Bone marrow (tissue), 2 donors: ENCODE results near the gene PGPEP1.

ENCODE experiments used
- DNase-seq, 2 donors: peaks; one replicate each; lab custom pipeline; 2025; lab: John Stamatoyannopoulos, UW

The PGPEP1 gene

DNA sequence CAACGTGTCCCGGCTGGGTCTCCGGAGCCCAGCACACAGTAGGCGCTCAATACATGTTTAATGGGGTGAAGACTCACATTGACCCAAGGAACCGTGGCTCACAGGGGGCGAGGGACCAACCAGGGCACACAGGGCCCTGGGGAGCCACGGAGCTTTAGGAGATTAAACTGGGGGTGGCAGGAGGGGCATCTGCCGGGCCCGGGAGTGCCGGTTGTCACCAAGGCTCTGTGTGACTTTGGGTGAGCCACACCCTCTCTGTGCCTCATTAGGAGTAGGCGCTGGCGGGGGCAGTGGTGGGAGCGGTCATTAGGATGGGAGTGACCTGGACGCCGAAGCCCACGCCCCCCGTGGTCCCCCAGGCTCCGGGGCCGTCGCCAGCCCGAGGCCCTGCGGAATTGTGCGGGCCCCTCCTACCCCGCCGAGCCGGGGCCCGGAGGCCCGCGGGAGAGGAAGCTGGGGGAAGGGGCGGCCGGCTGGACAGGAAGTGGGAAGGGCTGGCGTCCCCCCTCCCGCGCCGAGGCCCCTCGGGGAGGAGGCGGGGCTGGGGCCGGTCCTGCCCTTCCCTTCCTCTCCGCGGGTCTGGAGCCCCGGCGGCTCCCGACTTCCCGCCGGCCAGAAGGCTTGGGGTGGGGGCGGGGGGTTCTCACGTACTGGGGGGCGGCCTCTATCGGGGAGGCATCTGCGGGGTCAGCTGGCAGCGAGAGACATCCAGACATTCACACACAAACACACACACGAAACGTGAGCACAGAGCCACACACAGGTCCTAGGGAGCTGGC, 77.0 kb downstream of the PGPEP1 start:
- peak in 1 of 2 donors; percentile 72 for DNase-seq

DNA sequence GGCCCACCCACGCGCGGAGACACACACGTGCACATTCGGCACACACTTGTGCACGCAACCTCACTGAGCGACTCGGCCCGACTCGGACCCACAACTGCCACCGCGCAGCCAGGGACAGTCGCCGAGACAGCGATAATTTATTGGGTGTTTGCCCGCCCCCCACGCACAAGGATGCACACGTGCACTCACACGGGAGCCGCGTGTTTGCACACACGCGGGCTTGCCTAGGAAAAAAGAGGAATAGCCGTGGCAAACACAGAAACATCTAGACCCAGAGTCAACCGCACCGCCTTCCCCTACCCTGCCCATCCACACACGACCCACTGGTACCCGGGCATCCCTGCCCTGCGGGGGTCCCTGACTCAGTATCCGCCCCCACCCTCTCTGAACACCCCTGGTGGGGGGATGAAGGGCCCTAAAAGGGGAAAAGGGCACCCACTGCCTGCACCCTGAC, 77.7 kb downstream of the PGPEP1 start:
- DNase-seq, result peak in 1 of 2 donors; percentile 26

DNA sequence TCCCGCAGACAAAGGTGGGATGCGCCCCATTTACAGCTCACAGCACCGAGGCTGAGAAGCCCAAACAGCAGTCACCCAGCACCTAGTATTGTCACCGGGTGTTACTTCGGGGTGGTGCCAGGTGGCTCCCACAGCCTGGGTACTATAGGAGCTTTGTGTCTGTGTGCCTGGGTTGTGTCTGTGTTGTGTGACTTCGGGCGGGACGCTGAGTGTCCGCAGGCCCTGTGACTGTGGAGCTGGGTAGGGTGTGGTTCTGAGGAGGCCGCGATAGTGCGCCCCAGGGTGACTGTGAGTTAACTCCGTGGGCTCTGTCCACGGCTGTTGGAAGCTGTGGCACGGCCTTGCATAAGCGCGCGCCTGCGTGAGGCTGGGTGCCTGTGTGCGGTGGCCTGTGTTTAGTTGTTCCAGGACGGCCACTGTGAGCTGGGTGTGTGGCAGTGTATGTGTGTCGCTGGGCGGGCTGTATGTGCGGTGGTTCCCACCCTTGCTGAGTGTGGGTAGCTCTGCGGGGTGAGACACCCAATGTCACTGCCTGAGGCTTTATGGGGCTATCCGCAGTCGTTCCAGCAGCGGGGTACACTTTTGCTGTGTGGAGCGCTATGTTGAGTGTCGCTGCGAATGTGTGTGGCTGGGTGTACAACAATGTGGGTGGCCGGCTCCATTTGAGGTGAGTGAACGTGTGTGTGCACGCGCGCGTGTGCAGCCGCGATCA, 78.2 kb downstream of the PGPEP1 start:
- peak in 1 of 2 donors; percentile 65 for DNase-seq

DNA sequence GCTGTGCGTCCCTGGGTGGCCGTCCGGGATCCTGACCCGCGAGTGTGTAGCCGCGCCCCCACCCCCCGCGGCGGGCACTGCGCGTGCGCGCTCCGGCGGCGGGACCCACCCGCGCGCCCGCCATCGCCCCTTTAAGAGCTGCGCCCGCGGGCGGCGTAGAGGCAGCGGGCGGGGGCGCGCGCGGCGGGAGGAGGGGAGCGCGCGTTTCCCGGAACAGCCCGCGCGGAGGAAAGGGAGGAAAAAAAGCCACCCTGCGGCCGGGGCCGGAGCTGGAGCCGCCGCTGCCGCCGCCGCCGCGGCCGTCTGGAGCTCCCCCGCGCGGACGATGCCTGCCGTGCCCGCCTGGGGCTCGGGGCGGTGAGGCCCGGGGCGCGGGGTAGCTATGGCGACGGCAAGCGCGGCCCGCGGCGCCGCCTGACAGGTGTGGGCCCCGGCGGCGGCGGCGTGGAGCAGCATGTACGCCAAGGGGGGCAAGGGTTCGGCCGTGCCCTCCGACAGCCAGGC, 78.8 kb downstream of the PGPEP1 start, which contains the start of gene SSBP4:
TSS of gene SSBP4 (plus strand) at position 204 of the 504 bp plus-strand sequence. CDS start at position 455, 251 bp downstream.
- peak; percentile 41 to 65 for DNase-seq
